B cell (primary cell): ENCODE data around the gene FLNA. TPM values are rescaled to one million over a fixed set of nuclear protein-coding genes. Genes with fewer than 3 reads are reported as not detected.

Experiments used
- ATAC-seq: fragments of 200-7000 bp; cut with Tn5 transposase; one replicate; pipeline ENCODE4 v1.10.0; 2021; ENCODE audit warnings: low read depth, mild to moderate bottlenecking, moderate number of reproducible peaks, moderate library complexity
- CTCF ChIA-PET: fragments of 350-600 bp; sonication (Branson Sonifier 250); formaldehyde crosslinking; loops from one replicate; lab custom pipeline; 2021; ENCODE audit warnings: antibody characterized with exemption, inconsistent platforms; lab: Charles Lee
- POLR2A ChIA-PET: fragments of 350-600 bp; sonication (Branson Sonifier 250); formaldehyde crosslinking; loops from one replicate; lab custom pipeline; 2021; ENCODE audit warnings: antibody characterized with exemption; lab: Charles Lee
- DNase-seq: peaks from one replicate; pipeline ENCODE4 v3.0.0; 2013
- H2AFZ ChIP-seq: 2 replicates; pipeline ENCODE4 v1.6.1; 2012; ENCODE audit warnings: mild to moderate bottlenecking, low read depth, low read length; ENCODE audit not compliant: insufficient read depth, poor library complexity, severe bottlenecking
- H3K27ac ChIP-seq, 2 donors: 1 replicate in 1 of 2; 2 replicates in 1 of 2; pipeline ENCODE4 v1.5.1; 2012 to 2013; ENCODE audit warnings: low read length in 2 of 2, mild to moderate bottlenecking in 2 of 2, moderate library complexity in 1 of 2
- H3K27me3 ChIP-seq, 4 experiments: fragments of 200-600 bp in 1 of 4; sonication (generic) in 1 of 4; replicated peaks in 1 of 4; 1 replicate in 2 of 4; 2 replicates in 2 of 4; pipeline versions ENCODE4 v1.6.1 to v1.7.0; 2013 to 2016; ENCODE audit warnings: low read length in 3 of 4, mild to moderate bottlenecking in 2 of 4, mixed read lengths in 1 of 4, moderate library complexity in 1 of 4; ENCODE audit not compliant: insufficient read depth in 4 of 4, control insufficient read depth in 3 of 4; ENCODE audit errors: control extremely low read depth in 1 of 4
- H3K36me3 ChIP-seq, 2 experiments: replicated peaks in 1 of 2; 1 replicate in 1 of 2; 2 replicates in 1 of 2; pipeline versions ENCODE4 v1.6.1 to v1.7.1; 2013; ENCODE audit warnings: low read length in 1 of 2; ENCODE audit not compliant: insufficient read depth in 2 of 2, control insufficient read depth in 1 of 2; ENCODE audit errors: control extremely low read depth in 1 of 2, extremely low read depth in 1 of 2
- H3K4me1 ChIP-seq, 2 donors: fragments of 200-600 bp in 1 of 2; sonication (generic) in 1 of 2; 1 replicate in 1 of 2; 2 replicates in 1 of 2; pipeline versions ENCODE4 v1.5.1 to v1.6.1; 2013 to 2017; ENCODE audit warnings: low read length in 2 of 2; ENCODE audit not compliant: control insufficient read depth in 2 of 2, insufficient read depth in 2 of 2
- H3K4me2 ChIP-seq: replicated peaks from 2 replicates; pipeline ENCODE3; 2012; ENCODE audit warnings: mild to moderate bottlenecking, low read depth, low read length; ENCODE audit not compliant: poor library complexity, severe bottlenecking
- H3K4me3 ChIP-seq, 5 experiments: fragments of 200-600 bp in 1 of 5; sonication (generic) in 1 of 5; 1 replicate in 3 of 5; 2 replicates in 2 of 5; pipeline versions ENCODE4 v1.5.1 to v1.7.0; 2011 to 2016; ENCODE audit warnings: low read length in 4 of 5, mild to moderate bottlenecking in 4 of 5, low read depth in 2 of 5, control low read depth in 1 of 5, moderate library complexity in 1 of 5; ENCODE audit not compliant: insufficient read depth in 1 of 5; ENCODE audit errors: control extremely low read depth in 1 of 5, extremely low read depth in 1 of 5
- H3K79me2 ChIP-seq: fragments of 200-600 bp; sonication (generic); one replicate; pipeline ENCODE4 v1.6.0; 2016; ENCODE audit warnings: low read length; ENCODE audit not compliant: control insufficient read depth, insufficient read depth
- H3K9ac ChIP-seq: fragments of 200-600 bp; sonication (generic); 2 replicates; pipeline ENCODE4 v1.6.1; 2017; ENCODE audit warnings: mild to moderate bottlenecking, low read length, moderate library complexity
- H3K9me3 ChIP-seq, 3 donors: one replicate each; pipeline versions ENCODE4 v1.6.1 to v1.7.1; 2013; ENCODE audit warnings: low read length in 2 of 3; ENCODE audit not compliant: control insufficient read depth in 2 of 3, insufficient read depth in 1 of 3; ENCODE audit errors: control extremely low read depth in 1 of 3
- H4K20me1 ChIP-seq: 2 replicates; pipeline ENCODE4 v1.6.0; 2012; ENCODE audit warnings: mild to moderate bottlenecking, low read length; ENCODE audit not compliant: insufficient read depth, control insufficient read depth, poor library complexity, severe bottlenecking
- H3K27ac Mint-ChIP-seq: one replicate; pipeline ENCODE4 v1.8.0; 2021; ENCODE audit warnings: mixed read lengths
- H3K27me3 Mint-ChIP-seq: one replicate; pipeline ENCODE4 v1.8.0; 2021; ENCODE audit warnings: mixed read lengths
- H3K4me1 Mint-ChIP-seq: one replicate; pipeline ENCODE4 v1.8.0; 2021; ENCODE audit warnings: mixed read lengths
- H3K4me3 Mint-ChIP-seq: one replicate; pipeline ENCODE4 v1.8.0; 2021; ENCODE audit warnings: mixed read lengths
- H3K9me3 Mint-ChIP-seq: one replicate; pipeline ENCODE4 v1.8.0; 2022; ENCODE audit warnings: mixed read lengths; ENCODE audit not compliant: insufficient read depth
- EZH2 ChIP-seq: IDR thresholded peaks from 2 replicates; pipeline ENCODE4 v1.6.1; 2012; ENCODE audit warnings: borderline replicate concordance, low read depth, mild to moderate bottlenecking, moderate library complexity, low read length; ENCODE audit not compliant: insufficient read depth, poor library complexity, severe bottlenecking
- WGBS: methylation state at CpG from one replicate; pipeline ENCODE4 v1.1.5; 2013; ENCODE audit warnings: missing lambda C conversion rate; ENCODE audit not compliant: insufficient coverage; 5-methylcytosine and 5-hydroxymethylcytosine counted together
- intact Hi-C: fragments of 100-400 bp; cut with micrococcal nuclease; formaldehyde crosslinking; loops from one replicate; pipeline ENCODE4 v1.10.0; 2022
- polyA plus RNA-seq: library from polyadenylated mRNA; depleted of rRNA; stranded (reverse); fragments of >200 nt; gene quantifications from 2 replicates; pipeline ENCODE4 v1.2.3, GENCODE V29; 2012
- total RNA-seq, 2 donors: library from RNA; stranded (reverse); fragments of 120-200 nt in 1 of 2; gene quantifications; 1 replicate in 1 of 2; 2 replicates in 1 of 2; pipeline versions ENCODE4 v1.2.3 to v1.2.4, GENCODE V29; 2013 to 2022
- TF ChIP-seq, protein P1 (sequence below): fragments of 200-600 bp; IDR thresholded peaks from one replicate; pipeline ENCODE4 v1.8.0; 2022; ENCODE audit warnings: antibody characterized with exemption, mild to moderate bottlenecking

The FLNA gene
- total and polyA plus RNA-seq, 2 donors (not counting 1 experiment from before 2014, with no cell fraction given) = 342 to 510 TPM

DNA sequence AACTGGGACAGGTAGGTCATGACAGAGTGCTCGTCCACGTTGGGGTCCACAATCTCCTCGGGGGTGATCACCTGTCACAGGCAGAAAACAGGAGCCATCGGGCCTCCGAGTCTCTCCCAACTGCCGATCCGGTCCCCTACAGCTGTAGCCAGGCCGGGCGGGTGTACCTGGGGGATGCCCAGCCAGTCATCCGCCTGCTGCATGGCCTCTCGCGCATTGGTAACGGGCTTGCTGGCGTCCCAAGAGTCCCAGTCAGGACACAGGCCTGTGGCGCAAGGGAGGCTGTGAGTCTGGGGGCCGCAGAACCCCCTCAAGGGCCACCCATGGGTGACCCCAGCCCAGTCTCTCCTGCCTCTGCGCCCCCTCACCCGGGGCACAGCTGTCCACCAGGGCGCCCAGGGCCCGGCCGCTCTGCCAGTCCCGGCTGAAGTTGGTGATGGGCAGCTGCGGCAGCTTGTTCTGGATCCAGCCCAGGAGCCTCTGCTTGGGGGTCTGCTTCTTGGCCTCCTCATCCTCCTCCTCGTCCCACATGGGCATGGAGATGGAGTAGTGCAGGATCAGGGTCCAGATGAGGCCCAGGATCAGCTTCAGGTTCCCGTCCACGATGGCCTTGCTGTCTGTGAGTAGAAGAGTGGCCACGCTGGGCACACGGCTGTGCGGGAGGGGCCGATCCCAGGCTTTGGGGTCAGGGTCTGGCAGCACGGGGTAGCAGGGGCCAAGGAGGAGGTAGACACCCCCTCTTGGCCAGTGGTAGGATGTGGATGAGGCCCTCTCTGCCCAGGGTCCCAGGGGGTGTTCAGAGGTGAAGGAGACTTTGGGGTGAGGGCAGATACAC is 6.7 kb downstream of the FLNA start:
- H2AFZ ChIP-seq = no peak overlapping the region
- intact Hi-C loops = no loop called here
- Mint-ChIP-seq H3K27me3 (no peaks in the 10 kb centered on the region), H3K9me3 (no peaks in the 10 kb centered on the region), H3K4me1 (peaks cover 12% of the 10 kb centered on the region), H3K4me3 (peak overlapping the region; percentile 80), H3K27ac (peak overlapping the region; percentile 88)
- H3K4me2 ChIP-seq = peak overlapping the region; percentile 80
- POLR2A ChIA-PET = interaction anchor here (0.7 to 1.0 kb wide), 2 partner anchors 10 to 34 kb away, joined by 3 to 7 read pairs; no protein-coding TSS in a partner anchor
- H3K79me2 ChIP-seq = peaks cover 54% of the 10 kb centered on the region
- H3K27ac ChIP-seq = peak overlapping the region; percentile 86 to 90
- ATAC-seq (no peak), DNase-seq (no peak)
- peak overlapping the region; percentile 46 for H3K9ac ChIP-seq
- H3K4me1 ChIP-seq = peaks cover 12 to 33% of the 10 kb centered on the region in 2 donors
- CTCF ChIA-PET = no interaction called here
- WGBS = 98% methylated on average over 26 of the region's 31 CpGs
- no peaks in the 10 kb centered on the region for H3K27me3 ChIP-seq
- TF ChIP-seq EZH2 = no peak
- TF ChIP-seq, protein P1, sequence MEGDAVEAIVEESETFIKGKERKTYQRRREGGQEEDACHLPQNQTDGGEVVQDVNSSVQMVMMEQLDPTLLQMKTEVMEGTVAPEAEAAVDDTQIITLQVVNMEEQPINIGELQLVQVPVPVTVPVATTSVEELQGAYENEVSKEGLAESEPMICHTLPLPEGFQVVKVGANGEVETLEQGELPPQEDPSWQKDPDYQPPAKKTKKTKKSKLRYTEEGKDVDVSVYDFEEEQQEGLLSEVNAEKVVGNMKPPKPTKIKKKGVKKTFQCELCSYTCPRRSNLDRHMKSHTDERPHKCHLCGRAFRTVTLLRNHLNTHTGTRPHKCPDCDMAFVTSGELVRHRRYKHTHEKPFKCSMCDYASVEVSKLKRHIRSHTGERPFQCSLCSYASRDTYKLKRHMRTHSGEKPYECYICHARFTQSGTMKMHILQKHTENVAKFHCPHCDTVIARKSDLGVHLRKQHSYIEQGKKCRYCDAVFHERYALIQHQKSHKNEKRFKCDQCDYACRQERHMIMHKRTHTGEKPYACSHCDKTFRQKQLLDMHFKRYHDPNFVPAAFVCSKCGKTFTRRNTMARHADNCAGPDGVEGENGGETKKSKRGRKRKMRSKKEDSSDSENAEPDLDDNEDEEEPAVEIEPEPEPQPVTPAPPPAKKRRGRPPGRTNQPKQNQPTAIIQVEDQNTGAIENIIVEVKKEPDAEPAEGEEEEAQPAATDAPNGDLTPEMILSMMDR = no peak
- H3K36me3 ChIP-seq = peaks cover 0 to 51% of the 10 kb centered on the region in 2 experiments
- no peaks in the 10 kb centered on the region for H3K9me3 ChIP-seq
- H3K4me3 ChIP-seq = peak overlapping the region in 2 of 5 experiments; percentile 35 to 79
- H4K20me1 ChIP-seq = peaks cover 29% of the 10 kb centered on the region

DNA sequence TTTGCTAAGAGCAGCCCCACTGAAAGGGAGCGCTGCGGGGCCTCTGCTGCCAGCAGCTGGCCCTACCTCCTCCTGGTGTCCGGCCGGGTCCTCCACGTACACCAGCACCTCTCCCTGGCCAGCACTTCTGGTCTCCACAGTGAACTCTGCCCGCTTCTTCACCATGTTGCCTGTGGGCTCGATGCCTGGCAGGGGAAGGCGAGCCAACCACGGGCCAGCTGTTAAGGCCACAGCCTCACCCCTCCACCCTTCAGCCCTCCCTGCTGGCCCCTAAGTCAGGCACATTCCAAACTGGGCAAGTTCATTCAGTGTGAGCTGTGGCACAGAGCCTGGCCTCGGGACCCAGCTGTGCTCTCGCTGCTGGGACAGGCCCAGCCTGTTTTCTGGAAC is 7.8 kb downstream of the FLNA start:
- Histone ChIP-seq H2AFZ (no peak overlapping the region), H3K36me3 (peaks cover 0 to 61% of the 10 kb centered on the region in 2 experiments), H3K27me3 (no peaks in the 10 kb centered on the region), H3K27ac (peak overlapping the region in 1 of 2 donors; percentile 19), H3K9ac (no peak overlapping the region), H3K79me2 (peaks cover 60% of the 10 kb centered on the region), H4K20me1 (peaks cover 40% of the 10 kb centered on the region), H3K4me2 (no peak overlapping the region), H3K4me1 (peaks cover 8 to 24% of the 10 kb centered on the region in 2 donors), H3K4me3 (no peak overlapping the region), H3K9me3 (no peaks in the 10 kb centered on the region)
- DNase-seq (no peak), ATAC-seq (no peak)
- Mint-ChIP-seq H3K27ac (peak overlapping the region; percentile 73), H3K9me3 (no peaks in the 10 kb centered on the region), H3K27me3 (no peaks in the 10 kb centered on the region), H3K4me1 (peaks cover 7% of the 10 kb centered on the region), H3K4me3 (no peak overlapping the region)
- ChIA-PET POLR2A (no interaction called here), CTCF (no interaction called here)
- WGBS = 98% methylated on average over 9 of the region's 11 CpGs
- TF ChIP-seq EZH2 = no peak
- TF ChIP-seq, protein P1 = no peak
- intact Hi-C loops = no loop called here
